Left lobe of liver (tissue), 2 donors: ENCODE measurements around the gene SMYD3. TPM values are rescaled to one million over a fixed set of nuclear protein-coding genes. Genes with fewer than 3 reads are reported as not detected.

Experiments used
- ATAC-seq: fragments of 200-7000 bp; cut with Tn5 transposase; one replicate; pipeline ENCODE4 v1.9.1; 2020; ENCODE audit warnings: mild to moderate bottlenecking, moderate library complexity
- DNase-seq: peaks from one replicate; pipeline ENCODE4 v3.0.0-alpha.2; 2020; ENCODE audit warnings: low spot score
- total RNA-seq: library from RNA; stranded (reverse); gene quantifications from one replicate; pipeline ENCODE4 v1.2.1, GENCODE V29; 2021
- donor health status: DM: no; HTN: no; CAD: no; lungs with moderate emphysema.
- donor health status: DM: no; HTN: yes; CAD: no.

SMYD3 gene
- total RNA-seq, 1 donor from 2014 or later: 6.7 TPM

GRCh38 chr1:245888809-245889208 lies 618.3 kb downstream of the SMYD3 start:
- peak; percentile 97 for ATAC-seq
- no peak for DNase-seq

DNA sequence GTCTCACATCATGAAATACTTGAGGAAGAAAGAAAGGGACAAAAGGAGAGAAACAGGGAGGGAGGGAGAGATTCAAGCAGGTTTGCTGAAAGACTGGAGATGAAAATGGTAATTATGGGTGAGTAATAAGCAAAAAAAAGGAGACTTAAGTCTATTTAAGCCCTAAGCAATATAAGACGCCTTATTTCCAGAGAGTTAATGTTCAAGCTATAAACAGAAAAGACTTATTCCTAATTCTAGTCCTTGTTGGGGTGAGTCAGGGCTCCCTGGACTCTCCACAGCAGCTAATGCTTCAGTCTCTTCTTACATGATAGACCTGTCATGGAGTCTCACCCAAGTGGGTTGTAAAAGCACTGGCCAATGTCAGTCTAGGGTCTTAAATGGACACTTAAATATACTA lies 619.2 kb downstream of the SMYD3 start:
- no peak for DNase-seq
- ATAC-seq: no peak

DNA sequence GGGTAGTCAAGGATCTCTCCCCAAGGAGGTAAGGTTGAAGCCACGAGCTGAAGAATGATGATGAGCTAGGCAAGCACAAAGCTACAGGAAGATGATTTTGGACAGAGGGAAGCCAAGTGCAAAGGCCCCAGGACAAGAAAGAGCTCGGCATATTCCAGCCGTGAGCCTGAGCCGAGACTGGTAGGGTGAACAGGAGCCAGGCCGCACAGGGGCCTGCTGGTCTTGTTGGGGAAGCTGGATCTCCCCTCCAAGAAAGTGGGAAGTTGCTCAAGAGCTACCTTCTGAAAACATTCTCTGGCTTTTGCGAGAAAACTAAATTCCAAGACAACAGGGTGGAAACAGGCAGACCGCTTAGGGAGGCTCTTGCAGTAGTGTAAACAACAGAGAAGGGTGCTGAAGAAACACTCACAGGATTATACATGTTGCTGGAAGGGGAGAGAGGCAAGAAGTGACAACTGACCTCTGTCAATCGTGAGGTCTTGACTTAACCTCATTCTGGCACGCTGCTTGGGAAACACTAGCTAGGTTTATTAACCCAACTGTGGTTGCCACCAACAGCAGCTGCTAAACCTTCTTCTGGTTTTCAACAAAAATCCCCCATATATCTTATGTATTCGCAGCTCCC lies 625.2 kb downstream of the SMYD3 start:
- ATAC-seq: no peak
- no peak for DNase-seq

DNA sequence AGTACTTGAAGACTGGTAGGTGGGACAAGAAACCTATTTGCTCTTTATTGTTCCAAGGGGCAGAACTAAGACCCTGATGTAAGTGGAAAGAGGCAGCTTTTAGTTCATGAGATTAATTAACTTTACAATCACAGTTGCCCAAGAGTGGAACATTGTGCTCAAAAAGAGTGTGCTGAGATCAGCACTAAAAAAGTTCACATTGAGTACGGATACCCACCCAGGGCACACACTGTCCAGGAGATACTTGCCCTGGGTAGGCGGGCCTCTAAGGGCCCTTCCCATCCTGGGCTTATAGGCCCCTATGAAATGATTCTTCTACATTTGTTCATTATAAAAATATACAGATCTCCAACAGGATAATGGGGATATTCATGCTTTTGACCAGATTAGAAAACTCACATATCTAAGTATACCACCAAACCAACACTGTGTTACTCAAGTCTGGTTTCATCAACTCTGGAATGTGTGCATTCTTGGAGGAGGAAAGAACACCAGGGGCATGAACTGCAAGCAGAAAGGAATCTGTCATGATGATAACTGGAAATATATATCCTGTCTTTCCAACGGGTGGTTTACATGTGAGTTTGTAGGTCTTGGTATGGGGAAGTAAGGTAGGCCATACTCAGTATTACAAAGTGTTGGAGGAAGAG lies 626.2 kb downstream of the SMYD3 start:
- no peak for ATAC-seq
- DNase-seq: no peak

GRCh38 chr1:245879091-245879490 lies 628.0 kb downstream of the SMYD3 start:
- ATAC-seq: peak; percentile 46
- DNase-seq: no peak

DNA sequence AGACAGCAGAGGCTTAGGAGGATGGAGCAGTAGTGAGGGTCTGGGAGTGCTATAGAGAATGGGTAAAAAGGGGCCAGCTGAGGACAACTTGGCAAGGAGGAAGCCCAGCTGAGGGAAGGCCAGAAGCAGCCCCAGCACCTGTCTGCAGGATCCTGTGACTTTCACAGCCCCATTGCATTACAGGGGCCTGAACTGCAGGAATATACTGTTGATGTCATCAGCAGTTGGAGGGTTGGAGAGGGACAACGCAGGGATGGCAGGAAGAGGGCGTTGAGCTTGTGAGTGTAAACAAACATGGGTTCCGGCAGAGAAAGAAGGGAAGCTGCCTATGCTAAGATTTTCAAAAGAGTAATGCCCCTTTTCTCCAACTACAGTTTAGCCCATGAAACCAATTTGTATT lies 628.5 kb downstream of the SMYD3 start:
- DNase-seq (no peak), ATAC-seq (no peak)

- no peak for DNase-seq
- no peak for ATAC-seq
Observed at GRCh38 chr1:245877976-245878375, 629.1 kb downstream of the SMYD3 start.

- ATAC-seq: no peak
- DNase-seq: no peak
Observed at GRCh38 chr1:245876586-245876985, 630.5 kb downstream of the SMYD3 start.

DNA sequence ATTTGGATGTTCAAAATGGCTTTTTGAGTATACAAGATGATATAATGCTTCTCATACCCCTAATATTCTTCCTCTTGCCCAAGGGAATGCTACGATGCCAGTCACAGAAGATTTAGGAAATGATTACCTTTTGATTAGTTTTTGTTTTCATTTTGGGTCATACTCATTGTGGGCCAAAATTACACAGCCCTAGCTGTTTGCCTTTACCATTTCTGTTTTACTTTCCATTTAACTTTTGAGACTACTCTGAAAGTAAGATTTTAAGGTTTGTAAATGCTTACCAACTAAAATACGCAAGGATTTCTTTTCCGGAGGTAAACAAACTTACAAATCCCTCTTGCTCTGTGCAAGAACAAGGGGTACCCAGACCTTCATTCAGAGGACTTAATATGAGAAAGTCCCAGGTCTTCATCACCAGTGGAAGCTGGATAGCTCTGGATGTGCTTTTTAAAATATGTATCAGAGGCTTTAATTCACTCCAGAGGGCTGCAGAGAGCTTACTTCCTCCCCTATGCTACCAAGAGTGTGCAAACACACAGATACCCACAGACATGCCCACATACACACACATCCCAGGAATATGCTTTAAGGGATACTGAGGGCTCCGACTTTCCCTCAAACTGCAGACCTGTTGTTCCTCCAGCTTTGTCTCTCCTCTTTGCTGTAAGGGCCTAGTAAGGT lies 631.4 kb downstream of the SMYD3 start:
- DNase-seq (no peak), ATAC-seq (no peak)

DNA sequence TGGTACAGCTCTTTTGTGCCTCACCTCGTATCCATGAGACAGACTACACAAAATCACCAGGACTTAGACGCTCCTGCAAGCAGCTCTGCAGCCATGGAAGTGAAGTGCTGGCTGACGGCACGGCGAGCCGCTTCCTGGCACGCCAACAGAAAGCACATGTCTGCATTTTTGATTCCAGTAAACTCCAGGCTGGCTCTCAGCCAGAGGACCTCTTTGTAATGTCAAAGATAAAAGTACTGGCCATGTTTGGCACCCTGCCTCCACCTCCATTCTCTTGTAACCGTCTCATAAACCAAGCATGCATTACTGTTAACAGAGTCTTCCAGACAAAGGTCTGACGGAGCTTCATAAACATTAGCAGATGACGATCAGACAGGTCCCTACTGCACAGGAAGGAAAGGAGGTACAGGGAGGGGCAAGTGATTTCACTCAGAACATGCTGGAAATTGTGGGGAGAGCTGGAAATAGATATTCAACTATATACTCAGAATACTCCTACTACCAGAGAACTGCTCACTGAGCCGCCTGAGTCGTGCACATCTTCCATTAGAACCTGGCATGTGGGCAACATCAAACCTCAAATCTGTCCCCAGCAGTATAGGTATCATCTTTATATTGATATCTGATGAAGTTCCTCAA lies 632.0 kb downstream of the SMYD3 start:
- DNase-seq (peak; percentile 73), ATAC-seq (peak; percentile 77)

GRCh38 chr1:245873883-245874671 lies 633.0 kb downstream of the SMYD3 start:
- ATAC-seq (no peak), DNase-seq (no peak)

GRCh38 chr1:245873068-245873467 lies 634.0 kb downstream of the SMYD3 start:
- ATAC-seq (no peak), DNase-seq (no peak)

- ATAC-seq (no peak), DNase-seq (no peak)
Observed at GRCh38 chr1:245872475-245872874, 634.6 kb downstream of the SMYD3 start.

DNA sequence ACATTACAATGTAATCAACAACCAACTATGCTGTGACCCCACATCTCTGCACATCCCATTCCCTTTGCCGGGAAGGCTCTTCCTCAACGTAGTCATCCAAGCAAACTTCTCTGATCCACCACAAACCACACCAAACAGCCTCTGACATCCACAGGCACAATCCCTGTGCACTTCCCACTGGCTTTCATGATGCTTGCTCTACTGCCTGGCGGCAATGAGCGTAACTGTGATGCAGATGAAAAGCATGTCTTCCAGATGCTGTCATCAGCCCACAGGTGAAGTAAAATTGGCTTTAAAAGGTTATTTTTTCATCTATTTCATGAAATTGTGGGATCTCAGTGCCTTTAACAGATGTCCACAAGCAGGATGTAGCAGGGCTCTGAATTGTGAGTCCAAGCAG lies 635.2 kb downstream of the SMYD3 start:
- no peak for DNase-seq
- ATAC-seq: no peak

- no peak for DNase-seq
- no peak for ATAC-seq
Observed at GRCh38 chr1:245871191-245871590, 635.9 kb downstream of the SMYD3 start.

DNA sequence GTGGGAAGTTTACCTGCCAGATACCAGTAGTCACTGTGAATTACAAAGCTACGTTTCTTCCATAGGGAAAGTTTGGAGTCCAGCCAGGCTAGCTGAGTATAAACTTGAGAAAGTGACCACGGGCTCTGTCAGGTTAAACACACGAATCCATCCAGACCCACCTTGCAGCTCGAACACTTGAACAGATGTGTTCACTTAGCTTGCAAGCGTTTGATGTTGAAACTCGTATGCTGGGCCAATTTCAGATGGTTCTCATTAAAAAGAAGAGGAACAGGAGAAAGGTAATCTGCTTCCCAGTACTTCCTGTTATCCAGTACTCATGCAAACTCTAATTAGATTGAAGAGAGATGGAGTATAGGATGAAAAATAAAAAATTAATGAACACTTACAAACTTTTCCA lies 636.4 kb downstream of the SMYD3 start:
- ATAC-seq (no peak), DNase-seq (no peak)

GRCh38 chr1:245869847-245870246 lies 637.2 kb downstream of the SMYD3 start:
- no peak for DNase-seq
- ATAC-seq: no peak

- DNase-seq: no peak
- ATAC-seq: no peak
Observed at GRCh38 chr1:245867738-245868137, 639.3 kb downstream of the SMYD3 start.

DNA sequence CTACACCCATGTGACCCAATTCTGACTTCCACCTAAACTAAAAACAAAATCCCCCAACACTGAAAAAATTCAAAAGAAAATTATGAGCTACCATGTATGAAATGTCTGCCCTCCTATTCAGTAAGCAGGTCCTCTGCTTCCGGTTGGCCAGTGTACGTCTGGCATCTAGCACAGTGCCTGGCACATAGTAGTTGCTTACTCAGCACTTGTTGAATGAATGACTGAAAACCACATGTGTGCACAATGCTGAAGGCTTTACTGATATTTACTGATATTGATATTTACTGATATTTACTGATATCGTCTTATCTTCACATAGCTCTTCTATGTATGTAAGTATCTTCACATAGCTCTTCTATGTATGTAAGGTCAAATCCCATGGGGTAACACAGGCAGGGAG lies 642.2 kb downstream of the SMYD3 start:
- DNase-seq (no peak), ATAC-seq (no peak)

DNA sequence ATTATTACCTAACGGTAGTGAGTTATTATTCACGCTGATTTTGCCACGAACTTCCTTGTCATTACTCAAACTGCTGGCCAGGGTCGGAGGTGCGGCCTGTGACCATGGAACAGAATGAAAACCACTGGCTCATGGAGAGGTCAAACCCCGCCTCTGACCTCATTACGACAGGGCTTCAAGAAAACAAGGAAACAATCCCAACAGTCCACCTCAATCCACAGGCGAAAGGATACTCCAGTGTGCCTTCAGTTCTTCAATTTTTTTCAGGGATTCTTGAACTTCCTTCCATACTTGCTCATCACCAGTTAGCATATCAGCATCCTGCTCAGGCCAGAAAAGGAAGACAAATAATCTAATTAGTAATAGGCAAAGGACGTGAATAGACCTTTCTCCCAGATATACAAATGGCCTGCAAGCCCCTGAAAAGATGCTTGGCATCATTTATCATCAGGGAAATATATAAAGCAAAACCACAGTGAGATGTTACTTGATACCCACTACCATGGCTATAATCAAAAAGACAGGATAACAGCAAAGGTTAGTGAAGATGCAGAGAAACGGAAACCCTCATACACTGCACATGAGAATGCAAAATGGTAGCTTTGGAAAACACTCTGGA lies 643.4 kb downstream of the SMYD3 start:
- no peak for DNase-seq
- no peak for ATAC-seq
